ENCODE measurements around the gene DIAPH3. TPM values are rescaled to one million over a fixed set of nuclear protein-coding genes. Genes with fewer than 3 reads are reported as not detected.

Gene DIAPH3
- total RNA-seq, 1 donor from 2014 or later = 14.7 TPM

GRCh38 chr13:59643906-59644626 lies 519.7 kb downstream of the DIAPH3 start:
- no peak for DNase-seq (ENCODE audit: extremely low read depth, low read depth, low spot score)

- DNase-seq (ENCODE audit: extremely low read depth, low read depth, low spot score) = no peak
These were observed 520.3 kb downstream of the DIAPH3 start for GRCh38 chr13:59643364-59643841.

- no peak for DNase-seq (ENCODE audit: extremely low read depth, low read depth, low spot score)
These were observed 521.9 kb downstream of the DIAPH3 start for GRCh38 chr13:59641817-59642216.

- DNase-seq (ENCODE audit: extremely low read depth, low read depth, low spot score) = no peak
These were observed 522.5 kb downstream of the DIAPH3 start for GRCh38 chr13:59641261-59641660.

GRCh38 chr13:59638404-59638803 lies 525.3 kb downstream of the DIAPH3 start:
- DNase-seq (ENCODE audit: extremely low read depth, low read depth, low spot score) = no peak

GRCh38 chr13:59635589-59635988 lies 528.1 kb downstream of the DIAPH3 start:
- no peak for DNase-seq (ENCODE audit: extremely low read depth, low read depth, low spot score)

GRCh38 chr13:59633290-59633689 lies 530.4 kb downstream of the DIAPH3 start:
- peak; percentile 70 for DNase-seq (ENCODE audit: extremely low read depth, low read depth, low spot score)

- no peak for DNase-seq (ENCODE audit: extremely low read depth, low read depth, low spot score)
These were observed 532.5 kb downstream of the DIAPH3 start for GRCh38 chr13:59631271-59631670.

GRCh38 chr13:59625111-59625510 lies 538.6 kb downstream of the DIAPH3 start:
- no peak for DNase-seq (ENCODE audit: extremely low read depth, low read depth, low spot score)

- DNase-seq (ENCODE audit: extremely low read depth, low read depth, low spot score) = no peak
These were observed 540.4 kb downstream of the DIAPH3 start for GRCh38 chr13:59623206-59623915.

- no peak for DNase-seq (ENCODE audit: extremely low read depth, low read depth, low spot score)
These were observed 542.0 kb downstream of the DIAPH3 start for GRCh38 chr13:59621773-59622172.

Other genes with a start within 250 kb of the DIAPH3 start
- 7.4 and 11.1 TPM in 2 replicates for gene TDRD3, start 233.3 kb upstream of the DIAPH3 start, total RNA-seq

Measured in glomerular endothelial cell (primary cell).